Testis (tissue), 5 donors: ENCODE measurements around the gene TEKT3. TPM values are rescaled to one million over a fixed set of nuclear protein-coding genes. Genes with fewer than 3 reads are reported as not detected.

Experiments
- DNase-seq: peaks from one replicate; pipeline ENCODE4 v3.0.0-alpha.2; 2019
- H3K27ac ChIP-seq, 2 donors: fragments of 200-600 bp; sonication (generic); one replicate each; pipeline ENCODE4 v1.5.1; 2019
- H3K27me3 ChIP-seq: fragments of 200-600 bp; sonication (generic); one replicate; pipeline ENCODE4 v1.5.1; 2019
- H3K36me3 ChIP-seq: fragments of 200-600 bp; sonication (generic); one replicate; pipeline ENCODE4 v1.5.1; 2017; ENCODE audit warnings: low read depth; ENCODE audit errors: missing control alignments
- H3K4me1 ChIP-seq: fragments of 200-600 bp; sonication (generic); one replicate; pipeline ENCODE4 v1.5.1; 2019
- H3K4me3 ChIP-seq, 2 donors: fragments of 200-600 bp; sonication (generic); one replicate each; pipeline ENCODE4 v1.5.1; 2017 to 2019
- H3K9me3 ChIP-seq: fragments of 200-600 bp; sonication (generic); one replicate; pipeline ENCODE4 v1.5.1; 2017
- CTCF ChIP-seq, 3 experiments: fragments of 450-650 bp in 2 of 3; fragments of 200-600 bp in 1 of 3; sonication (generic) in 1 of 3; IDR thresholded peaks; one replicate each; pipeline ENCODE4 v1.5.1; 2016 to 2019; ENCODE audit warnings: antibody characterized with exemption in 3 of 3, mild to moderate bottlenecking in 2 of 3, moderate library complexity in 1 of 3
- POLR2A ChIP-seq: fragments of 450-650 bp; IDR thresholded peaks from one replicate; pipeline ENCODE4 v1.6.1; 2017; ENCODE audit warnings: antibody characterized with exemption, mild to moderate bottlenecking, moderate library complexity
- WGBS, 2 donors: methylation state at CpG; one replicate each; pipeline ENCODE4 v1.1.5; 2018; 5-methylcytosine and 5-hydroxymethylcytosine counted together
- intact Hi-C: fragments of 100-400 bp; cut with DNase I; formaldehyde crosslinking; loops from one replicate; pipeline ENCODE4 v1.15.1; 2023; ENCODE audit warnings: low total_unique reads
- long read RNA-seq, 2 donors: transcript quantifications; one replicate each; lab custom pipeline, GENCODE V29; 2026
- polyA plus RNA-seq: library from polyadenylated mRNA; stranded (reverse); fragments of 350-450 nt; fragmentation: Illumina TruSeq; extraction: RNeasy Lipid Tissue Mini Kit (QIAGEN cat#74804); gene quantifications from one replicate; pipeline ENCODE4 v1.2.3, GENCODE V29; 2014; ENCODE audit warnings: low read depth, low replicate concordance; ENCODE audit not compliant: insufficient read depth
- total RNA-seq, 2 donors: library from RNA; depleted of rRNA; stranded (reverse); fragments of >200 nt; gene quantifications; one replicate each; pipeline ENCODE4 v1.2.3, GENCODE V29; 2016

TEKT3 gene
- total RNA-seq, result 10 to 100 TPM; 30.7 to 52.0 TPM
- 106 TPM for polyA plus RNA-seq
- long read RNA-seq, donor 1, partial matches to known transcripts, result 0 of 1 reads
- long read RNA-seq, donor 1, other reads (novel, unspliced or antisense), result 0 of 1 reads
- long read RNA-seq, donor 2, partial matches to known transcripts, result 0 of 1 reads
- long read RNA-seq, donor 2, other reads (novel, unspliced or antisense), result 0 of 1 reads

- WGBS, 2 donors, result 1 to 2% methylated on average over 29 to 32 of the region's 36 CpGs
- intact Hi-C loops, result no loop called here
- H3K27me3 ChIP-seq, result no peaks in the 10 kb centered on the region
- H3K4me3 ChIP-seq, result peak within 1 kb of the TSS; percentile 40 to 56
- H3K36me3 ChIP-seq, result no peaks in the 10 kb centered on the region
- no peaks in the 10 kb centered on the region for H3K9me3 ChIP-seq
- no peak within 1 kb of the TSS for H3K27ac ChIP-seq
- no peaks in the 10 kb centered on the region for H3K4me1 ChIP-seq
- TF ChIP-seq CTCF (IDR thresholded peaks at IDR 0.05) (no peak), POLR2A (no peak)
- DNase-seq, result peak; percentile 91
Observed at GRCh38 chr17:15341385-15341849, at the start of gene TEKT3. TSS of gene TEKT3 (minus strand) at chr17:15341597. CDS start at chr17:15331585, 10,012 bp downstream.

GRCh38 chr17:15388356-15389041 lies 47.1 kb upstream of the TEKT3 start:
- WGBS, 2 donors, result 77 to 87% methylated on average over 8 of the region's 8 CpGs
- Histone ChIP-seq H3K4me1 (no peaks in the 10 kb centered on the region), H3K4me3 (no peak overlapping the region), H3K9me3 (no peaks in the 10 kb centered on the region), H3K36me3 (no peaks in the 10 kb centered on the region), H3K27ac (no peak overlapping the region), H3K27me3 (no peaks in the 10 kb centered on the region)
- intact Hi-C loops, result no loop called here
- TF ChIP-seq POLR2A, result no peak
- TF ChIP-seq CTCF (IDR thresholded peaks at IDR 0.05), result no peak
- no peak for DNase-seq

- H3K36me3 ChIP-seq, result no peaks in the 10 kb centered on the region
- H3K4me3 ChIP-seq, result no peak overlapping the region
- H3K27me3 ChIP-seq, result no peaks in the 10 kb centered on the region
- TF ChIP-seq POLR2A, result no peak
- TF ChIP-seq CTCF (IDR thresholded peaks at IDR 0.05), result no peak
- H3K4me1 ChIP-seq, result no peaks in the 10 kb centered on the region
- H3K9me3 ChIP-seq, result no peaks in the 10 kb centered on the region
- H3K27ac ChIP-seq, result no peak overlapping the region
- 95 to 96% methylated on average over 4 of the region's 4 CpGs for WGBS, 2 donors
- DNase-seq, result no peak
- intact Hi-C loops, result no loop called here
Observed at GRCh38 chr17:15386083-15386482, 44.7 kb upstream of the TEKT3 start.

- Histone ChIP-seq H3K36me3 (no peaks in the 10 kb centered on the region), H3K9me3 (no peaks in the 10 kb centered on the region), H3K27me3 (no peaks in the 10 kb centered on the region), H3K4me1 (no peaks in the 10 kb centered on the region), H3K4me3 (no peak overlapping the region), H3K27ac (no peak overlapping the region)
- TF ChIP-seq POLR2A (no peak), CTCF (IDR thresholded peaks at IDR 0.05) (no peak)
- 43 to 56% methylated on average over 2 of the region's 2 CpGs for WGBS, 2 donors
- DNase-seq, result no peak
- intact Hi-C loops, result no loop called here
Observed at GRCh38 chr17:15385305-15385704, 43.9 kb upstream of the TEKT3 start.
